8988T (cell line): Measurements from ENCODE around the gene CUL2.
"Not testable (repeated sequence)": the region's sequence is repeated elsewhere in the genome, so short reads cannot be mapped to it uniquely, and the experiment has no call there.

Source experiments
- DNase-seq: peaks from one replicate; pipeline ENCODE4 v3.0.0; 2011

Gene CUL2

GRCh38 chr10:35079265-35079664 is 10.9 kb downstream of the CUL2 start:
- DNase-seq = no peak

GRCh38 chr10:35075228-35075627 is 14.9 kb downstream of the CUL2 start:
- no peak for DNase-seq

- DNase-seq = no peak
These were observed 15.9 kb downstream of the CUL2 start for GRCh38 chr10:35074266-35074665.

- no peak for DNase-seq
These were observed 19.6 kb downstream of the CUL2 start for GRCh38 chr10:35070521-35070920.

GRCh38 chr10:35063837-35064454 is 26.2 kb downstream of the CUL2 start:
- DNase-seq = no peak

GRCh38 chr10:35059481-35059880 is 30.7 kb downstream of the CUL2 start:
- no peak for DNase-seq

- DNase-seq = no peak
These were observed 31.5 kb downstream of the CUL2 start for GRCh38 chr10:35058686-35059085.

- peak; percentile 22 for DNase-seq
These were observed 32.0 kb downstream of the CUL2 start for GRCh38 chr10:35058134-35058533.

GRCh38 chr10:35056686-35057085 is 33.5 kb downstream of the CUL2 start:
- no peak for DNase-seq

- no peak for DNase-seq
These were observed 34.0 kb downstream of the CUL2 start for GRCh38 chr10:35056133-35056532.

- no peak for DNase-seq
These were observed 39.6 kb downstream of the CUL2 start for GRCh38 chr10:35050568-35050967.

GRCh38 chr10:35046074-35046473 is 44.1 kb downstream of the CUL2 start:
- no peak for DNase-seq

- DNase-seq = not testable (repeated sequence)
These were observed 44.9 kb downstream of the CUL2 start for GRCh38 chr10:35045275-35045674.

GRCh38 chr10:35043796-35044344 is 46.3 kb downstream of the CUL2 start:
- no peak for DNase-seq

- no peak for DNase-seq
These were observed 47.4 kb downstream of the CUL2 start for GRCh38 chr10:35042783-35043182.

- no peak for DNase-seq
These were observed 48.6 kb downstream of the CUL2 start for GRCh38 chr10:35041502-35041879.

GRCh38 chr10:35040760-35041501 is 49.2 kb downstream of the CUL2 start:
- DNase-seq = no peak

- no peak for DNase-seq
These were observed 53.0 kb downstream of the CUL2 start for GRCh38 chr10:35037104-35037503.

- DNase-seq = no peak
These were observed 54.5 kb downstream of the CUL2 start for GRCh38 chr10:35035606-35036005.

GRCh38 chr10:35027567-35027966 is 62.6 kb downstream of the CUL2 start:
- no peak for DNase-seq

- no peak for DNase-seq
These were observed 64.2 kb downstream of the CUL2 start for GRCh38 chr10:35025916-35026315.

GRCh38 chr10:35020481-35020880 is 69.7 kb downstream of the CUL2 start:
- no peak for DNase-seq

GRCh38 chr10:35019041-35020024 is 70.8 kb downstream of the CUL2 start:
- no peak for DNase-seq
